Gastrocnemius medialis (tissue), 4 donors: Measurements from ENCODE around the gene TPSG1.

Experiments
- POLR2A ChIP-seq, 2 donors: fragments of 450-650 bp; IDR thresholded peaks; one replicate each; pipeline ENCODE4 v1.6.1; 2017; ENCODE audit warnings: antibody characterized with exemption in 2 of 2, mild to moderate bottlenecking in 2 of 2, moderate library complexity in 2 of 2
- TF ChIP-seq, protein P1 (sequence below), 5 experiments: fragments of 450-650 bp in 3 of 5; fragments of 200-600 bp in 2 of 5; sonication (generic) in 2 of 5; IDR thresholded peaks in 4 of 5; conservative IDR thresholded peaks in 1 of 5; 1 replicate in 4 of 5; 2 replicates in 1 of 5; pipeline ENCODE4 v1.5.1; 2016 to 2019; ENCODE audit warnings: antibody characterized with exemption in 5 of 5, mild to moderate bottlenecking in 3 of 5, moderate library complexity in 3 of 5

DNA sequence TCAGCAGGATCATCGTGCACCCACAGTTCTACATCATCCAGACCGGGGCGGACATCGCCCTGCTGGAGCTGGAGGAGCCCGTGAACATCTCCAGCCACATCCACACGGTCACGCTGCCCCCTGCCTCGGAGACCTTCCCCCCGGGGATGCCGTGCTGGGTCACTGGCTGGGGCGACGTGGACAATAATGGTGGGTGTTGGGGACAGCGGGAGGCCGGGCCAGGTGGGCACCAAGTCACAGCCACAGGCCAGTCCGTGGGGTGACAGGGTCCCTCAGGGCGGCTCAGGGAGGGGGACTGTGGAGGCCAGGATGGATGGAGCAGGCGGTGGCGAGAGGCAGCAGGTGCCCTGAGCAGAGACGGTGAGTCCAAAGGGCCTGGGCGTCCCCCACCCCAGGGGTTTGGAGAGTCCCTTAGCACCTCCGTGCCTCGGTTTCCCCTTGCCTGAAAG, 31.8 kb upstream of the TPSG1 start:
- TF ChIP-seq, protein P1, sequence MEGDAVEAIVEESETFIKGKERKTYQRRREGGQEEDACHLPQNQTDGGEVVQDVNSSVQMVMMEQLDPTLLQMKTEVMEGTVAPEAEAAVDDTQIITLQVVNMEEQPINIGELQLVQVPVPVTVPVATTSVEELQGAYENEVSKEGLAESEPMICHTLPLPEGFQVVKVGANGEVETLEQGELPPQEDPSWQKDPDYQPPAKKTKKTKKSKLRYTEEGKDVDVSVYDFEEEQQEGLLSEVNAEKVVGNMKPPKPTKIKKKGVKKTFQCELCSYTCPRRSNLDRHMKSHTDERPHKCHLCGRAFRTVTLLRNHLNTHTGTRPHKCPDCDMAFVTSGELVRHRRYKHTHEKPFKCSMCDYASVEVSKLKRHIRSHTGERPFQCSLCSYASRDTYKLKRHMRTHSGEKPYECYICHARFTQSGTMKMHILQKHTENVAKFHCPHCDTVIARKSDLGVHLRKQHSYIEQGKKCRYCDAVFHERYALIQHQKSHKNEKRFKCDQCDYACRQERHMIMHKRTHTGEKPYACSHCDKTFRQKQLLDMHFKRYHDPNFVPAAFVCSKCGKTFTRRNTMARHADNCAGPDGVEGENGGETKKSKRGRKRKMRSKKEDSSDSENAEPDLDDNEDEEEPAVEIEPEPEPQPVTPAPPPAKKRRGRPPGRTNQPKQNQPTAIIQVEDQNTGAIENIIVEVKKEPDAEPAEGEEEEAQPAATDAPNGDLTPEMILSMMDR (IDR thresholded peaks at IDR 0.05 in 4 of 5, conservative IDR thresholded peaks at IDR 0.05 in 1 of 5), result no peak
- TF ChIP-seq POLR2A (IDR thresholded peaks at IDR 0.05), result no peak
